Naive thymus-derived CD4-positive, alpha-beta T cell (primary cell): ENCODE data around the gene NABP2. TPM values are rescaled to one million over a fixed set of nuclear protein-coding genes. Genes with fewer than 3 reads are reported as not detected.

Experiments used
- ATAC-seq: fragments of 150-1000 bp; cut with Tn5 transposase; 2 replicates; pipeline ENCODE4 v1.10.0; 2021; ENCODE audit warnings: mild to moderate bottlenecking, moderate library complexity
- CTCF ChIA-PET: fragments of 350-600 bp; sonication (Branson Sonifier 250); formaldehyde crosslinking; loops from one replicate; lab custom pipeline; 2021; ENCODE audit warnings: antibody characterized with exemption; lab: Charles Lee
- POLR2A ChIA-PET: fragments of 350-600 bp; sonication (Branson Sonifier 250); formaldehyde crosslinking; loops from one replicate; lab custom pipeline; 2021; ENCODE audit warnings: antibody characterized with exemption, inconsistent platforms; lab: Charles Lee
- DNase-seq, 9 donors: peaks; one replicate each; pipeline versions ENCODE4 v3.0.0 to v3.0.0-alpha.2; 2020 to 2022; ENCODE audit warnings: mixed read lengths in 1 of 9
- H3K27ac ChIP-seq: one replicate; pipeline ENCODE4 v1.7.0; 2013; ENCODE audit warnings: mild to moderate bottlenecking, low read depth, low read length, moderate library complexity
- H3K27me3 ChIP-seq, 2 donors: one replicate each; pipeline ENCODE4 v1.7.0; 2013; ENCODE audit warnings: low read length in 2 of 2, mild to moderate bottlenecking in 2 of 2, moderate library complexity in 2 of 2; ENCODE audit not compliant: control insufficient read depth in 2 of 2, insufficient read depth in 2 of 2
- H3K36me3 ChIP-seq, 3 experiments: 1 replicate in 2 of 3; 2 replicates in 1 of 3; pipeline ENCODE4 v1.7.0; 2013; ENCODE audit warnings: low read length in 3 of 3, mild to moderate bottlenecking in 3 of 3, moderate library complexity in 1 of 3; ENCODE audit not compliant: insufficient read depth in 3 of 3, control insufficient read depth in 2 of 3
- H3K4me1 ChIP-seq, 2 donors: one replicate each; pipeline ENCODE4 v1.7.0; 2013; ENCODE audit warnings: low read length in 2 of 2, mild to moderate bottlenecking in 2 of 2, moderate library complexity in 1 of 2; ENCODE audit not compliant: control insufficient read depth in 2 of 2, insufficient read depth in 2 of 2
- H3K4me3 ChIP-seq: 2 replicates; pipeline ENCODE4 v1.7.0; 2013; ENCODE audit warnings: mild to moderate bottlenecking, low read length
- H3K9me3 ChIP-seq, 3 experiments: 1 replicate in 2 of 3; 2 replicates in 1 of 3; pipeline ENCODE4 v1.7.0; 2013; ENCODE audit warnings: low read length in 3 of 3; ENCODE audit not compliant: control insufficient read depth in 2 of 3
- H3K27ac Mint-ChIP-seq, 9 donors: one replicate each; pipeline ENCODE4 v1.8.0; 2020 to 2022; ENCODE audit warnings: mixed read lengths in 9 of 9, mild to moderate bottlenecking in 8 of 9, moderate library complexity in 5 of 9, inconsistent platforms in 2 of 9
- H3K27me3 Mint-ChIP-seq, 5 donors: one replicate each; pipeline ENCODE4 v1.8.0; 2021 to 2022; ENCODE audit warnings: mixed read lengths in 5 of 5, mild to moderate bottlenecking in 1 of 5
- H3K36me3 Mint-ChIP-seq, 5 donors: one replicate each; pipeline ENCODE4 v1.8.0; 2020 to 2022; ENCODE audit warnings: mixed read lengths in 5 of 5, mild to moderate bottlenecking in 3 of 5, inconsistent platforms in 1 of 5
- H3K4me1 Mint-ChIP-seq, 7 donors: one replicate each; pipeline ENCODE4 v1.8.0; 2020 to 2022; ENCODE audit warnings: mixed read lengths in 7 of 7, mild to moderate bottlenecking in 3 of 7, inconsistent platforms in 1 of 7
- H3K4me3 Mint-ChIP-seq, 10 donors: one replicate each; pipeline ENCODE4 v1.8.0; 2020 to 2022; ENCODE audit warnings: mild to moderate bottlenecking in 10 of 10, mixed read lengths in 10 of 10, moderate library complexity in 6 of 10, inconsistent platforms in 2 of 10
- H3K9me3 Mint-ChIP-seq, 11 donors: one replicate each; pipeline ENCODE4 v1.8.0; 2020 to 2022; ENCODE audit warnings: mixed read lengths in 11 of 11, mild to moderate bottlenecking in 4 of 11, inconsistent platforms in 1 of 11, moderate library complexity in 1 of 11
- intact Hi-C, 2 donors: fragments of 100-400 bp; cut with micrococcal nuclease; formaldehyde crosslinking; loops; one replicate each; pipeline ENCODE4 v1.15.1; 2023
- polyA plus RNA-seq, 2 donors: library from polyadenylated mRNA; unstranded; fragments of 300-500 nt; fragmentation: Illumina TruSeq; gene quantifications; one replicate each; pipeline ENCODE4 v1.2.3, GENCODE V29; 2021
- total RNA-seq, 6 experiments: library from RNA in 5 of 6; stranded (reverse) in 5 of 6; gene quantifications; 1 replicate in 5 of 6; 2 replicates in 1 of 6; pipeline ENCODE4 v1.2.3 and lab custom pipeline; 2021 to 2026

The NABP2 gene
- total and polyA plus RNA-seq, 7 experiments from 2014 or later: 1.0 to 61.2 (median 9.8) TPM

DNA sequence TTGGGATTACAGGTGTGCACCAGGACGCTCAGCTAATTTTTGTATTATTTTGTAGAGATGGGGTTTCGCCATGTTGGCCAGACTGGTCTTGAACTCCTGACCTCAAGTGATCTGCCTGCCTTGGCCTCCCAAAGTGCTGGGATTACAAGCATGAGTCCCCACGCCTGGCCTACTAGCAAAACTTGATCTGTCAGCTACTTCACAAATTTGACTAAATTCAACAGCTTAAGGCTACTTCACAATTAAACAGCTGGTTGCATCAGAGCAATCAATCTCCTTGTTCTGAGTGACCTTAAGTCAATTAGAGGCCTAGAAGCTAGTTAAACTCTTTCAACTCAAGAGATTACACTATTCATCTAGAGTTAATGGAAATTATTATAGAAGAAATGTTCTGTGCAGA is 54.8 kb downstream of the NABP2 start:
- Histone ChIP-seq H3K27me3 (no peaks in the 10 kb centered on the region), H3K4me3 (no peak overlapping the region), H3K36me3 (peaks cover 14 to 92% (median 30%) of the 10 kb centered on the region in 3 experiments), H3K4me1 (no peaks in the 10 kb centered on the region), H3K9me3 (no peaks in the 10 kb centered on the region), H3K27ac (no peak overlapping the region)
- no peak for ATAC-seq
- Mint-ChIP-seq H3K36me3 (peaks cover 6 to 40% (median 30%) of the 10 kb centered on the region in 5 donors), H3K27ac (peak overlapping the region in 1 of 9 donors; percentile 32), H3K27me3 (no peaks in the 10 kb centered on the region), H3K4me1 (peaks cover 0 to 3% (median 0%) of the 10 kb centered on the region in 7 donors), H3K9me3 (no peaks in the 10 kb centered on the region), H3K4me3 (no peak overlapping the region)
- intact Hi-C loops: no loop called here
- ChIA-PET CTCF (interaction anchor here (0.6 kb wide), 1 partner anchor 1509 kb away, joined by 3 read pairs; no protein-coding TSS in a partner anchor), POLR2A (interaction anchor here (0.6 to 1.3 kb wide), 2 partner anchors 12 to 305 kb away, joined by 3 to 4 read pairs; partner anchors contain the start of gene COQ10A)
- no peak for DNase-seq

Other genes with a start within 250 kb of the NABP2 start
- gene SUOX, start 227.1 kb upstream of the NABP2 start, total RNA-seq: 10 to 100 TPM in 1 of 5 experiments, 1 to 10 TPM in 4; 1.9 to 10.4 (median 7.1) TPM
- gene SUOX, start 227.1 kb upstream of the NABP2 start, polyA plus RNA-seq: under 1 TPM; 0.14 to 0.21 TPM
- 10 to 100 TPM in 1 of 5 experiments, 1 to 10 TPM in 4; 3.6 to 37.8 (median 5.3) TPM for gene IKZF4, start 203.3 kb upstream of the NABP2 start, total RNA-seq
- 1 to 10 TPM in 1 of 2 donors, under 1 TPM in 1; 0.54 to 2.0 TPM for gene IKZF4, start 203.3 kb upstream of the NABP2 start, polyA plus RNA-seq
- gene RPS26, start 182.4 kb upstream of the NABP2 start, total RNA-seq: 10 to 100 TPM; 40.8 to 64.5 (median 46.4) TPM
- 100 to 1,000 TPM; 578 to 717 TPM for gene RPS26, start 182.4 kb upstream of the NABP2 start, polyA plus RNA-seq
- 1 to 10 TPM; 1.0 to 6.4 (median 1.9) TPM for gene ERBB3, start 144.2 kb upstream of the NABP2 start, total RNA-seq
- under 1 TPM; 0.22 to 0.51 TPM for gene ERBB3, start 144.2 kb upstream of the NABP2 start, polyA plus RNA-seq
- 100 to 1,000 TPM in 3 of 5 experiments, 10 to 100 TPM in 2; 61.7 to 254 (median 109) TPM for gene PA2G4, start 119.8 kb upstream of the NABP2 start, total RNA-seq
- 100 to 1,000 TPM; 216 to 218 TPM for gene PA2G4, start 119.8 kb upstream of the NABP2 start, polyA plus RNA-seq
- gene RPL41, start 107.7 kb upstream of the NABP2 start, total RNA-seq: 1,000 to 10,000 TPM; 3,787 to 6,048 (median 5,952) TPM
- gene RPL41, start 107.7 kb upstream of the NABP2 start, polyA plus RNA-seq: over 10,000 TPM in 1 of 2 donors, 1,000 to 10,000 TPM in 1; 6,745 to 10,251 TPM
- gene ZC3H10, start 106.1 kb upstream of the NABP2 start, total RNA-seq: 10 to 100 TPM in 3 of 5 experiments, 1 to 10 TPM in 2; 7.8 to 16.3 (median 13.3) TPM
- 1 to 10 TPM; 2.4 to 4.1 TPM for gene ZC3H10, start 106.1 kb upstream of the NABP2 start, polyA plus RNA-seq
- 100 to 1,000 TPM; 121 to 300 (median 221) TPM for gene ESYT1, start 96.1 kb upstream of the NABP2 start, total RNA-seq
- gene ESYT1, start 96.1 kb upstream of the NABP2 start, polyA plus RNA-seq: 100 to 1,000 TPM; 282 to 353 TPM
- gene MYL6B, start 71.8 kb upstream of the NABP2 start, total RNA-seq: 10 to 100 TPM in 2 of 5 experiments, 1 to 10 TPM in 3; 3.7 to 60.3 (median 8.9) TPM
- gene MYL6B, start 71.8 kb upstream of the NABP2 start, polyA plus RNA-seq: 1 to 10 TPM; 5.6 to 6.7 TPM
- gene MYL6, start 66.0 kb upstream of the NABP2 start, total RNA-seq: 1,000 to 10,000 TPM in 1 of 5 experiments, 100 to 1,000 TPM in 4; 428 to 1,509 (median 467) TPM
- gene MYL6, start 66.0 kb upstream of the NABP2 start, polyA plus RNA-seq: 1,000 to 10,000 TPM; 1,845 to 2,144 TPM
- gene SMARCC2, start 34.9 kb upstream of the NABP2 start, total RNA-seq: 100 to 1,000 TPM; 118 to 187 (median 149) TPM
- gene SMARCC2, start 34.9 kb upstream of the NABP2 start, polyA plus RNA-seq: 10 to 100 TPM; 64.6 to 88.9 TPM
- 10 to 100 TPM; 31.4 to 44.9 (median 43.1) TPM for gene RNF41, start 2.4 kb upstream of the NABP2 start, total RNA-seq
- gene RNF41, start 2.4 kb upstream of the NABP2 start, polyA plus RNA-seq: 10 to 100 TPM; 29.4 to 45.8 TPM
- 1 to 10 TPM in 1 of 5 experiments, under 1 TPM in 2, not detected in 2; 0.43 to 1.2 (median 0.77) TPM for gene SLC39A5, start 5.7 kb downstream of the NABP2 start, total RNA-seq
- not detected for gene SLC39A5, start 5.7 kb downstream of the NABP2 start, polyA plus RNA-seq
- 10 to 100 TPM; 26.9 to 64.4 (median 40.7) TPM for gene ANKRD52, start 34.0 kb downstream of the NABP2 start, total RNA-seq
- gene ANKRD52, start 34.0 kb downstream of the NABP2 start, polyA plus RNA-seq: 1 to 10 TPM; 5.1 to 8.2 TPM
- 10 to 100 TPM; 22.5 to 39.4 (median 31.5) TPM for gene COQ10A, start 42.6 kb downstream of the NABP2 start, total RNA-seq
- 10 to 100 TPM in 1 of 2 donors, 1 to 10 TPM in 1; 9.7 to 11.5 TPM for gene COQ10A, start 42.6 kb downstream of the NABP2 start, polyA plus RNA-seq
- gene CS, start 76.0 kb downstream of the NABP2 start, total RNA-seq: 100 to 1,000 TPM; 126 to 241 (median 167) TPM
- 10 to 100 TPM; 57.6 to 79.9 TPM for gene CS, start 76.0 kb downstream of the NABP2 start, polyA plus RNA-seq
- gene CNPY2, start 91.6 kb downstream of the NABP2 start, total RNA-seq: 100 to 1,000 TPM in 1 of 5 experiments, 10 to 100 TPM in 4; 48.4 to 134 (median 87.6) TPM
- gene CNPY2, start 91.6 kb downstream of the NABP2 start, polyA plus RNA-seq: 100 to 1,000 TPM; 183 to 184 TPM
- 100 to 1,000 TPM in 4 of 5 experiments, 10 to 100 TPM in 1; 65.8 to 279 (median 144) TPM for gene PAN2, start 109.7 kb downstream of the NABP2 start, total RNA-seq
- gene PAN2, start 109.7 kb downstream of the NABP2 start, polyA plus RNA-seq: 10 to 100 TPM; 11.4 to 13.9 TPM
- 10 to 100 TPM; 14.4 to 42.0 (median 20.1) TPM for gene IL23A, start 114.5 kb downstream of the NABP2 start, total RNA-seq
- gene IL23A, start 114.5 kb downstream of the NABP2 start, polyA plus RNA-seq: 10 to 100 TPM; 14.8 to 25.2 TPM
- gene STAT2, start 135.8 kb downstream of the NABP2 start, total RNA-seq: 100 to 1,000 TPM; 119 to 291 (median 182) TPM
- gene STAT2, start 135.8 kb downstream of the NABP2 start, polyA plus RNA-seq: 10 to 100 TPM; 64.1 to 80.3 TPM
- gene APOF, start 138.5 kb downstream of the NABP2 start, total RNA-seq: not detected
- gene APOF, start 138.5 kb downstream of the NABP2 start, polyA plus RNA-seq: under 1 TPM in 1 of 2 donors, not detected in 1; 0.12 TPM
- gene TIMELESS, start 225.1 kb downstream of the NABP2 start, total RNA-seq: 10 to 100 TPM in 1 of 5 experiments, 1 to 10 TPM in 4; 4.4 to 42.3 (median 5.4) TPM
- gene TIMELESS, start 225.1 kb downstream of the NABP2 start, polyA plus RNA-seq: 1 to 10 TPM; 2.7 to 3.3 TPM
- gene MIP, start 230.3 kb downstream of the NABP2 start, total RNA-seq: not detected
- not detected for gene MIP, start 230.3 kb downstream of the NABP2 start, polyA plus RNA-seq
- 1 to 10 TPM; 5.2 to 7.5 (median 7.2) TPM for gene SPRYD4, start 244.2 kb downstream of the NABP2 start, total RNA-seq
- gene SPRYD4, start 244.2 kb downstream of the NABP2 start, polyA plus RNA-seq: 1 to 10 TPM; 1.1 to 1.4 TPM